ENCODE data around the gene SVIL. TPM values are rescaled to one million over a fixed set of nuclear protein-coding genes. Genes with fewer than 3 reads are reported as not detected.

Gene SVIL
- total and polyA plus RNA-seq, 2 of the 13 experiments (the other 11 are each of a cell fraction or from before 2014, with no cell fraction given), result 3.9 to 12.1 TPM

DNA sequence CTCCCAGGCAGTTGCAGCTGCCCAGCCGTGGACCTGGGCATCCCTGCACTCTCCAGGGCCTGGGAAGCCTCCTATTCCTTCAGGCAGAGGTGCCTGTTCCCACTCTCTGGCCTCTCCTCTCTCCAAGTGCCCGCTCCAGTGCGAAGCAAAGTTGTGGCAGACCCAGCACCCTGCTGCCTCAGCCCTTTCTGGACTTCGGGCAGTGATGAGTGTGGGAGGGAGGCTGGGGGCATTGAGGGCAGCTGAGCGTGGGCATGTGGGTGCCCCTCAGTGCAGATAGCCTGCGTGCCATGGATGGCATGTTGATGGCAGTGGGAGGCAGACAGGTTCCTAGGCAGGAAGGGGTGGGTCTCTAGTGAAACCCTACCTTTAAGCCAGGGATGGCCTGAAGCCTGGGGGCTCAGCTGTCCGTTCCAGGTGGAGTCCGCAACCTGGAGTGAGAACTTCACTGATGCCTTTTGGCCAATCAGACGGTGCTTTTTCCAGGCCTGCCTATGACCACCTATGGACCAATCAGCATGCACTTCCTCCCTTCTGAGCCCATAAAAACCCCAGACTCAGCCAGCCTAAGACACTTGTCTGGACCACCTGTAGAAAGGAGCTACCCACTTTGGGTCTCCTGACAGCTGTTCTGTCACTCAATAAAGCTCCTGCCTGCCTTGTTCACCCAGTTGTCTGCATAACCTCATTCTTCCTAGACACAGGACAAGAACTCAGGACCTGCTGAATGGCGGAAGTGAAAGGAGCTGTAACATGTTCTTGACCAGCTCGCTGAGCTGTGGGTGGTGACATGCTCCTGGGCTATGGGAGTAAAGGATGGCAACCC lies 26.1 kb downstream of the SVIL start:
- Histone ChIP-seq H3K4me2 (ENCODE audit: low read depth, low read length) (no peak overlapping the region), H3K27me3 (ENCODE audit: control insufficient read depth in 1 of 2, insufficient read depth in 2 of 2, low read length in 2 of 2) (no peaks in the 10 kb centered on the region; a peak in 1 of 5 replicates), H3K79me2 (ENCODE audit: insufficient read depth, low read length) (no peaks in the 10 kb centered on the region), H3K4me3 (replicated peaks in 1 of 3; ENCODE audit: insufficient read depth in 1 of 3, low read depth in 2 of 3, low read length in 3 of 3) (no peak overlapping the region), H3K9ac (ENCODE audit: insufficient read depth, low read depth, low read length) (no peak overlapping the region), H4K20me1 (ENCODE audit: insufficient read depth, low read length) (no peaks in the 10 kb centered on the region), H3K4me1 (ENCODE audit: insufficient read depth, low read length) (no peaks in the 10 kb centered on the region), H3K27ac (ENCODE audit: extremely low read length, insufficient read depth, low read length) (no peak overlapping the region), H2AFZ (ENCODE audit: low read length) (no peak overlapping the region), H3K36me3 (replicated peaks in 1 of 2; ENCODE audit: control insufficient read depth in 1 of 2, insufficient read depth in 2 of 2, low read length in 2 of 2) (no peaks in the 10 kb centered on the region), H3K9me3 (ENCODE audit: low read length) (no peaks in the 10 kb centered on the region)
- in situ Hi-C loops (cut with HindIII; ENCODE audit: extremely low pct_ligation_motif_present, low pct_unique_long_range_greater_than_20kb) (no loop called here), intact Hi-C loops (cut with micrococcal nuclease; ENCODE audit: unreplicated experiment) (no loop called here)
- ChIA-PET CTCF (ENCODE audit: low intra/inter-chr PET ratio, low total read pairs) (no interaction called here), POLR2A (no interaction called here)
- ATAC-seq, result no peak
- no peak for FAIRE-seq
- TF ChIP-seq SRY (CRISPR knock-in tag; IDR thresholded peaks at IDR 0.05) (no peak), ZNF251 (CRISPR knock-in tag; IDR thresholded peaks at IDR 0.05) (no peak), ZNF589 (CRISPR knock-in tag; conservative IDR thresholded peaks at IDR 0.05) (no peak), DBP (CRISPR knock-in tag; IDR thresholded peaks at IDR 0.05; ENCODE audit: not compliant biosample characterization) (no peak), DNMT3B (CRISPR knock-in tag; conservative IDR thresholded peaks at IDR 0.05) (no peak), DR1 (CRISPR knock-in tag; IDR thresholded peaks at IDR 0.05) (no peak), ZNF605 (CRISPR knock-in tag; IDR thresholded peaks at IDR 0.05) (no peak), ZNF446 (CRISPR knock-in tag; IDR thresholded peaks at IDR 0.05) (no peak), SETDB1 (CRISPR knock-in tag; IDR thresholded peaks at IDR 0.05; ENCODE audit: borderline replicate concordance) (no peak), GRHL1 (CRISPR knock-in tag; conservative IDR thresholded peaks at IDR 0.05) (no peak), ZNF891 (CRISPR knock-in tag; IDR thresholded peaks at IDR 0.05) (no peak), GABPB1 (CRISPR knock-in tag; IDR thresholded peaks at IDR 0.05) (no peak), SNRNP70 (IDR thresholded peaks at IDR 0.05; ENCODE audit: low read depth, low read length) (no peak), ZNF644 (CRISPR knock-in tag; IDR thresholded peaks at IDR 0.05; ENCODE audit: low read depth) (no peak), CREM (IDR thresholded peaks at IDR 0.05) (no peak), CREM (CRISPR knock-in tag; IDR thresholded peaks at IDR 0.05) (no peak), ZNF121 (CRISPR knock-in tag; IDR thresholded peaks at IDR 0.05) (no peak), ZNF850 (CRISPR knock-in tag; conservative IDR thresholded peaks at IDR 0.05) (no peak), SRF (IDR thresholded peaks at IDR 0.05; ENCODE audit: low read depth, low read length) (no peak), FOXA3 (CRISPR knock-in tag; IDR thresholded peaks at IDR 0.05) (no peak), GATAD1 (CRISPR knock-in tag; IDR thresholded peaks at IDR 0.05) (no peak)
- BruUV-seq (replicated peaks), result no TSS peak
- 90% methylated on average over 2 of the region's 11 CpGs for WGBS (ENCODE audit: low lambda C conversion rate)
- DNase-seq (ENCODE audit: low spot score), result no peak
